HG02571 (cell line): ENCODE results near the gene CDPF1.
"Not testable (repeated sequence)": the region's sequence is repeated elsewhere in the genome, so short reads cannot be mapped to it uniquely, and the experiment has no call there.

Experiments
- ATAC-seq: cut with Tn5 transposase; IDR thresholded peaks from one replicate; pipeline ENCODE4 v1.9.1; 2021; ENCODE audit warnings: mild to moderate bottlenecking, moderate library complexity; ENCODE audit not compliant: unreplicated experiment

The CDPF1 gene

DNA sequence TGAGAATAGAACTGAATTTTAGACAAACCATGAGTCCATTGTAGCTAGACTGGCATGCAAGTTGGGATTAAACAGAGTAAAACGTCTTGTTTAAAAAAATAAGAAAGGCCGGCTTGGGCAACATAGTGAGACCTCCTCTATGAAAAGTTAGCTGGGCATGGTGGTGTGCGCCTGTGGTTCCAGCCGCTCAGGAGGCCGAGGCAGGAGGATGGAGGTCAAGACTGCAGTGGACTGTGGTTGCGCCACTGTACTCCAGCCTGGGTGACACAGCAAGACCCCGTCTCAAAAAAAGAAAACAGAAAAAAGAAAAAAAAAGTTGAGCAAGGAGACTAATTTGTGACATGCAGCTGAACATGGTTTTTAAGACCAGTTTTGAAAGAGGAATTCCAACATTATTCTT, 23.5 kb downstream of the CDPF1 start:
- ATAC-seq, result no peak

DNA sequence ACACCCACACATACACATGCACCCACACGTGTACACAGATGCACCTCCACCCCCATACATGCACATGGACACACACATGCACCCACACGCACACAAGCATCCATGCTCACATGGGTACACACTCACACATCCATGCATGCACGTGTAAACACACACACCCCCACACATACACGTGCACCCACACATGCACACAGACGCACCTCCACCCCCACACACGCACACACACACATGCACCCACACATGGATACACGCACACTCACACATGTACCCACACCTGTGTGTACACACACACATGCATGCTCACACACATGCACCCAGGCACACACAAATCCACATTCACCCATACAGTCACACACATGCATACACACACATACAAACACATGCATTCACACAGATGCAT, 24.5 kb downstream of the CDPF1 start:
- ATAC-seq, result no peak

DNA sequence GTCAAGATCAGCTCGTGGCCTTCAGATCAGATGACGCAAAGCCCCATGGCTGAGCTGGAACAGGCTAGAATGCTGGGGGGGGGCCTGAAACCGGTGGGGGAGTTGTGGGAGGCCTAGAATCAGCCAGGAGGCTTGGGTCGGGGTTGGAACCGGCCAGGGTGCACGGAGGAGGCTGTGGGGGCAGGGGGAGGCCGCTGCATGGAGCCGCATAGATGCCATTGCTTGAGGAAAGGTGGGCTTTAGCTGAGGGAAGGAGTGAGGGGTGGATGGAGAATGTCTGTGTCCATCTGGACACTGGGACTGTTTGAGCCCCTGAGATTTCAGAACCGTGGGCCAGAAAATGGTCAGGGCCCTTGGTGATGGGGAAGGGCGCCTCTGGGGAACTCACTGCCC, 25.2 kb downstream of the CDPF1 start:
- no peak for ATAC-seq

DNA sequence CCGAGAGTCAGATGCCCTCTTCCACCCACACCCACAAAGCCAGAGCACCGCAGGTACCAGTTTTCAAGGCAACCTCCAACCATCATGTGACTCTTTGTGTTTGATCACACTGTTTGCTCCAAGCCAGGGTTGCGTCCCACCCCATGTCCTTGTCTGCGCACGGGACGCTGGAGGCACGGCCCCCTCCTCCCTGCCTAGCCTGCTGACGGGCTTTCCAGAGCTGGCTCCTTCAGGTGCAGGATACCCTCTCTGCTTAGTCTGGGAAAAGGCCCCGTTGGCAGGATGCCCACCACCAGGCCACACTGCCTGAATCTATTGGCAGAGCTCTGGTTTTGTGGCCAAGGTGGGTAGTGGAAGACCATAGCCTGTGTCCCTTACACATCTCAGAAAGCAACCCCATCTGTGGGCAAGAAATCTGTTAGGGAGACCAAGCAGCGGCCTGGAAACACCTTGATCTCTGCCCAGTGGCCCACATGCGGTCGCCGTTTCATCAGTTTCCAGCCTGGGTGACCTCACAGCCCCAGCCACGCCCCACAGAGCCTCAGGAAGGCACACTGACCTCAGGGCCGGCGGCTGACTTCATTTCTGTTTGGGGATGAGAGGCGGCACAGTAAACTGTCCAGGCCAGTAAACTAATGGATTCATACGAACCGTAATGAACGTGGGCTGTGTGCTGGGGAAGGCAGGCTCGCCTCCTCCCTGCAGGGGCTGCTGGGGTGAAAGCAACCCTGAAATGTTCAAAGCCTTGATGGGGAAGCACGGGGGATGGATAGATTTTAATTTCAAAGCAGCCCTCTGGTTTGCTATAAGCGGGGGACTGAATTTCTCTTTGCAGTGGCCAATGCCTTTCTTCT, 25.8 kb downstream of the CDPF1 start:
- no peak for ATAC-seq

DNA sequence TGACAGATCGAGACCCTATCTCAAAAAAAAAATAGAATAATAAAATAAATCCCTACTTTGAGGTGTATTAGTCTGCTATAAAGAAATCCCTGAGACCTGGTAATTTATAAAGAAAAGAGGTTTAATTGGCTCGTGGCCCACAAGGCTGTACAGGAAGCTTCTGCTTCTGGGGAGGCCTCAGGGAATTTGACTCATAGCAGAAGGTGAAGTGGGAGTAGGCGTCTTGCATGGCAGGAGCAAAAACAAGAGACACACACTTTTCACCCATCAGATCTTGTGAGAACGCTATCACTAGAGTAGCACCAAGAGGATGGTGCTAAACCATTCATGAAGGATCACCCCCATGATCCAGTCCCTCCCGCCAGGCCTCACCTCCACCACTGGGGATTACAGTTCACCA, 29.2 kb downstream of the CDPF1 start:
- no peak for ATAC-seq

DNA sequence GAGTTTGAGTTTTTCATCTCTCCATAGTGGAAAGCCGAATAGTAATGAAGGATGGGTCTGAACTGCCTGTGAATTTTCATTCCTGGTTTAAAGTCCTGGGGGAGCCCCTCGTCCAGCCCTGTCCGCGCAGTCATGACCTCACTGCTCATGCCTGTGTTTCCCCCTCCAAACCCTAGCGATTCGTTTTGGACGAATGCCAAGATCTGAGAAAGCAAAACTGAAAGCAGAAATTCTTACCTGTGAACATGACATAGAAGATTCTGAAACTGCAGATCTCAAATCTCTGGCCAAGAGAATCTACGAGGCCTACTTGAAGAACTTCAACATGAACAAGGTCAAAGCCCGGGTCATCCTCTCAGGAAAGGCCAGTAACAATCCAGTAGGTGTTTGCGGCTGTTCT, 30.5 kb downstream of the CDPF1 start:
- ATAC-seq, result no peak

DNA sequence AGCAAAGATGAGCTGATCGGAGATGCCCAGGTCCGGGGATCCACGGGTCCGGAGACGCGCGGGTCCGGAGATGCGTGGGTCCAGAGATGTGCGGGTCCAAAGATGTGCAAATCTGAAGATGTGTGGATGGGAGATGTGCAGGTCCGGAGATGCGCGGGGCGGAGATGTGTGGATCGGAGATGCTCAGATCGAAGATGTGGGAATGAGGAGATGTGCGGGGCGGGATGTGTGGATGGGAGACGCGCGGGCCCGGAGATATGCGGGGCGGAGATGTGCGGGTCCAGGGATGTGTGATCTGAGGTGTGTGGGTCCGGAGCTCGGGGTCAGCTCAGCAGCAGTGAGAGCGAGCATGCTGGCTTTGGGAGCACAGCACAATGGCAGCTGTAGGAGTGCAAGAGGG, 35.5 kb downstream of the CDPF1 start:
- no peak for ATAC-seq

DNA sequence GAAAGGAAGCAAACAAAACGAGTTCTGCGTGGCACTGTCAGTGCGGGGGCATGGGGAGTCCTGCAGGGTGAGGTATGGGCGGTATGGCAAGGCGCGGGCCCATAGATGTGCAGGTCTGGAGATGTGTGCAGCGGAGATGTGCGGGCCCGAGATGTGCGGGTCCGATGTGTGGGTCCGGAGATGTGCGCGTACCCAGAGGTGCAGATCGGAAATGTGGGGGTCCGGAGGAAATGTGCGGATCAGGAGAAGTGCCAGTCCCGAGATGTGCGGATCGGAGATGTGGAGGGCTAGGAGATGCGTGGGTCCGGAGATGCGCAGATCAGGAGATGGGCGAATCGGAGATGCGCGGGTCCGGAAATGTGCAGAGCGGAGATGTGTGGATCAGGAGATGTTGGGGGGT, 35.9 kb downstream of the CDPF1 start:
- ATAC-seq, result no peak

DNA sequence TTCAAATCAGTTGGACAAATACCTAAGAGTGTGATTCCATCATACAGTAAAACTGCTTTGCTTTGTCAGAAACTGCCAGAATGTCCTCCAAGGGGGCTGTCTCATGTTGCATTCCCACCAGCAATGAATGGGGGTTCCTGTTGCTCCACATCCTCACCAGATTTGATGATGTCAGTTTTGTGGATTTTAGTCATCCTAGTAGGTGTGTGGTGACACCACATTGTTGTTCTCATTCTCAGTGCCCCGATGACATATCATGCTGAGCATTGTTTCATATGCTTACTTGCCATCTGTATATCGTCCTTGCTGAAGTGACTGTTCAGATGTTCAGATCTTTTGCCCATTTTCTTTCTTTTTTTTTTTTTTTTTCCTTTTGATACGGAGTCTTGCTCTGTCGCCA, 37.0 kb downstream of the CDPF1 start:
- no peak for ATAC-seq

DNA sequence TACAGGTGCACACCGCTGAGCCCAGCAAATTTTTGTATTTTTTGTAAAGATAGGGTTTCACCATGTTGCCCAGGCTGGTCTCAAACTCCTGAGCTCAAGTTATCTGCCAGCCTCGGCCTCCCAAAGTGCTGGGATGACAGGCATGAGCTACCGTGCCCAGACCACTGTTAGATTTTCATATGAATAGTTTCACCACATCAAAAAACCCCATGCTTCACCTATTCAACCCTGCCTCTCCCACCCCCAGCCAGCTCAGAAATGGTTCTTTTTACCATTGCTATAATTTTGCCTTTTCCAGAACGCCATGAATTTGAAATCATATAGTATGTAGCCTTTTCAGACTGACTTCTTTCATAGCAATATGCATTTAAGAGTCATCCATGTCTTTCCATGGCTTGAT, 37.9 kb downstream of the CDPF1 start:
- no peak for ATAC-seq

DNA sequence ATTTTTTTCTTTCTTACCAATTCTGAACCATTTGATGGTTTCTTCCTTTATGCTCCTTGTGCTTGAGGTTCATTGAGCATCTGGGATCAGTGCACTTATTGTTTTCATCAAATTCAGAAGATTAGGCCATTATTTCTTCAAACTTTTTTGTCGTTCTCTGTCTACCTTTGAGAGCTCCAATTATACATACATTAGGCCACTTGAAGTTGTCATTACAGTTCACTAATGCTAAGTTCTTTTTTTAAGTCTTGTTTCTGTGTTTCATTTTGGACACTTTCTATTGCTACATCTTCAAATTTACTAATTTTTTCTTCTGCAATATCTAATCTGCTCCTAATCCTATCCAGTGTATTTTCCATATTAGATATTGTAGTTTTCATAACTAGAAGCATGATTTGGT, 40.8 kb downstream of the CDPF1 start:
- ATAC-seq, result no peak

DNA sequence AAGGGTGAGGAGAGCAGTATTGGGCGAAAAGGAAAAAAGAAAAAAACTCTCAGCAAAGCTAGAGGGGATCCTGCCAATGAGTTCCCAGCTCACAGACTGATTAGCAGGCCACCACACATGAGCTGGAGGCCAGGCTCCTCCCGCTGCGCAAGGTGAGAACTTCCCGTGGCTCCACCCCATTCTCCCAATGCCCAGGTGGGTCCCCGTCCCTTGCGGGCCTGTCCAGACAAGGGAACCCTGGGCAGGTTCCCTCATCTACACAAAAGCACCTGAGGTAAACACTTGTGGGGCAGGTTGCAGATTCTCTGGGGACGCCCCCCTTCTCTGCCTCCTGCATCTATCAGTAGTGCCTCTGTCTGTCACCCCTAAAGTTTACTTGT, 46.5 kb downstream of the CDPF1 start:
- no peak for ATAC-seq

DNA sequence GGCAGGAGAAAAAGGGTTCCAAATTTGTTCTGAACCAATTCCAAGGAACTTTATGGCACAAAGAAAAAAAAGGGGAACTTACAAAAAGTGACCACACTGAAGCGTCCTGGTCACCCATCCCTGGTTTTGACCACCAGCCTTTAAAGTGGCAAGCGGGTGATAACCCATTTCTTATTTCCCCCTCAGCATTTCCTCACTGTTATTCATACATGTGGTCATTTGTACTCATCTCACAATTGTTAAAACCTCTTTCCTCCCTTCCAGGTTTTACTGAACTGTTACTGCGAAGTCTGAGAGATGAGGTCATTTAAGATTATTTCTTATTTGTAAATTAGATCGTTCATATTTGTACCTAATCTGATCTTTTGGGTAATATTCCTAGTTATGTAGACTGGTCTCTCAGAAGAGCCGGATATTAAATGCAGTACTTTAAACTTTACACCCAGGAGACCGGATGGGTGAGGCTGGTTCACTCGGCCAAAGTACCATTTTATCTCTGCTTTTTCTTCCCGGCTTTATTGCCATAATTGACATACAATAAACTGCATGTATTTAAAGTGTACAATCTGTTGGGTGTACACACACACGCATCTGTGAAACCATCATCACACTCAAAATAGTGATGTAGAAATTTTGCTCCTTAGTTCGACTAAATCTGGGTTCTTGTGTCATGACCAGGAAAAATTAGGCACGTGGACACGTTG, 47.0 kb downstream of the CDPF1 start:
- no peak for ATAC-seq

DNA sequence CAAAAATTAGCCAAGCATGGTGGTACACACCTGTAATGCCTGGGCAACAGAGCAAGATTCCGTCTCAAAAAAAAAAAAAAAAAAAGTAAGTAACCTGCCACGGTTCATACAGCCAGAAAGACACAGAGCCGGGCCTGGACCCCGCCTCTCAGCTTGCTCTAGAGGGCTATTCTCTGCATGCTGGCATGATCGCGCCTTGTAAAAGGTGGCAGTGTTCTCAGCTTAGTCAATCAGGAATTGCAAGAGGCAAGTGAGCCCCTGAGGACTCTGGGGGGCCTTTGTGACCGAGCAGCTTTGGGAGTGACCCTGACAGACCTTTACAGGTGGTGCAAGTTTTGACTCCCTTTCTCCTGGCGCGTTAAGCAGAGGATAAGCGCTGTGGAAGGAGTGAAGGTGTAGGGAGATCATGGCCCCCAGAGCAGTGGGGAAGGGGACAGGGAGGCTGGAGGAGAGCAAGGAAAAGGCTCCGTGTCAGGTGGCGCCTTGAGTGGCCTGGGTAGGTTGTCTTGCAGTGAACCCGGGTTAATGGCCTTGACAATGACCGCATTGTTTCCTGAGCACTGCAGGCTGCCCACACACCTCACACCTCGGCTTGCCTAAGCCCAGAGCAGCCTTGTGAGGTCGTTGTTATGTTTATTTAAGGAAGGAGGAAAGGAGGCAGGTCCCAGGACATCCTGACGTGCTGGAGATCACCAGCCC, 48.9 kb downstream of the CDPF1 start:
- ATAC-seq, result no peak

DNA sequence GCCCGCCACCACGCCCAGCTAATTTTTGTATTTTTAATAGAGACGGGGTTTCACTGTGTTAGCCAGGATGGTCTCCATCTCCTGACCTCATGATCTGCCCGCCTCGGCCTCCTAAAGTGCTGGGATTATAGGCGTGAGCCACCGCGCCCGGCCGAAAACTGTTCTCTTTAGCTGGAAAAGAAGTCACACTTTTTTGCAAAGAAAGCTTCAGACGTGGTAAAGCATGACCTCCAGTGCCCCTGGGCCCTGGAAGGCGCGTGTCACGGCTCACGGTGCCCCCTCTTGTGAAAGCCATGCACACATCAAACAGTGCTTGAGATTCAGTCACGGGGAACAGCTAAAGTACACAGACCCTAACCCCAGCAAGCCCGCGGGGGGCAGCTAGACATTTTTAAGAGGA, 51.3 kb downstream of the CDPF1 start:
- ATAC-seq, result not testable (repeated sequence)

DNA sequence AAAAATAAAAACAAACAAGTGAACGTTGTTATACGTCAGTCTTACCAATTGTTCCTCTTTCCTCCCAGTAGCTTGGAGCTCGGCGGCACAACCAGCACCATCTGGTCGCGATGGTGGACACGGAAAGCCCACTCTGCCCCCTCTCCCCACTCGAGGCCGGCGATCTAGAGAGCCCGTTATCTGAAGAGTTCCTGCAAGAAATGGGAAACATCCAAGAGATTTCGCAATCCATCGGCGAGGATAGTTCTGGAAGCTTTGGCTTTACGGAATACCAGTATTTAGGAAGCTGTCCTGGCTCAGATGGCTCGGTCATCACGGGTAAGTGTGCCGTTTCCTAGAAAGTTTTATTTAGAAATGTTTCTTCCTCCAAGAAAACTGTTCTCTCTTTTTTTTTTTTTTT, 51.8 kb downstream of the CDPF1 start:
- ATAC-seq, result no peak

DNA sequence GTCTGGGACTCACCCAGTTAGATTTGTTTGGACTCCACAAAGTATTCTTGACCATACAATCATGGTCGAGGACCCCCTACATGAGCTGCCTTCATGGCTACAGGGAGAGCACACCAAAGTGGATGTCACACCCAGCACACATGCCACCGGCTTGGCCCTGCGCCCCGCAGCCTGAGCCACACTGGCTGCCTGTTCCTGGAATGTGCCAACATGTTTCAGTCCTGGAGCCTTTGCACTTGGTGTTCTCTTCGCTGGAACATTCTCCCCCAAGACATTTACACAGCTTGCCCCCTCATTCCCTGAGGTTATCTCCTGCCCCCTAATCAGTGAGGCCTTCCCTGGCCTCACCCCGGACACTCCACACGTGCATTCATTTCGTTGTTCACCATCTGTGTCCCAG, 53.8 kb downstream of the CDPF1 start:
- no peak for ATAC-seq

DNA sequence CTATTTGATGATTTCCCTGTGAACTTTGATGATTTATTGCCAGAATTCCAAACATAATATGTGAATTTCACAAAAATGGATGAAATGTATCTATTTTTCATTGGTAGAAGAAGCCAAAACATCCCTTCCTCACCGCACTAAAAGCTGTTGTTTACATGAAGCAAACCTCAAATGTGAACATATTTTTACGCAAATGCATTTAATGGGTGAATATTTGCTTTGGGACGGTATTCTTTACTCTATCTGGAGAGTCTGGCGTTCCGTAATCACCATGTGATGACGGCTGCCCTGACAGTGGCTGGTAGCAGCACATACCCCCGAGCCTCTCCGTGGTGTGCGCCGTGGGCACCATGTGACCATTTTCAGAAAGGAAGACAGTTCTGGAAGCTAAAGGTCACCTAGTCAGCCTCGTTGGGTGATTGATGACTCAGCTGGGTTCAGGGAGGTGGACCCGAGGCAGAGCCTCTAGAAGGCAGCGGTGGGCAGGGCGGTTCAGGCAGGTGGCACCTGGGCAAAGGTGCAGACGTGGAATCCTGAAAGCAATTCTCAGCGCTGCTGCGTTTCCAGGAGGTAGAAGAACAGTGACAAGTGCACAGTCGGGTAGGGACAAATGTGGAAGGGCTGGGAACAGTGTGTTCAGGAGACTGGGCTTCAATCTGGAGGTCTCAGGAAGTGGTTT, 54.5 kb downstream of the CDPF1 start:
- no peak for ATAC-seq
